Neutrophil (primary cell): Measurements from ENCODE around the gene AHSG.
A peak's percentile ranks its signal among the peaks of the same experiment; 100 is the strongest.

Experiments used
- H3K27ac ChIP-seq: fragments of 200-600 bp; sonication (generic); 2 replicates; pipeline ENCODE4 v1.5.1; 2016; ENCODE audit warnings: mild to moderate bottlenecking, moderate library complexity
- H3K27me3 ChIP-seq: fragments of 200-600 bp; sonication (generic); 2 replicates; pipeline ENCODE4 v1.6.0; 2016; ENCODE audit warnings: mild to moderate bottlenecking
- H3K36me3 ChIP-seq: fragments of 200-600 bp; sonication (generic); 2 replicates; pipeline ENCODE4 v1.5.1; 2017
- H3K4me1 ChIP-seq, 2 experiments: fragments of 200-600 bp in 1 of 2; sonication (generic) in 1 of 2; 1 replicate in 1 of 2; 2 replicates in 1 of 2; pipeline versions ENCODE4 v1.5.1 to v1.6.1; 2013 to 2016; ENCODE audit warnings: low read depth in 1 of 2, low read length in 1 of 2, mild to moderate bottlenecking in 1 of 2, moderate library complexity in 1 of 2; ENCODE audit not compliant: control insufficient read depth in 1 of 2, insufficient read depth in 1 of 2
- H3K4me3 ChIP-seq, 2 experiments: fragments of 200-600 bp in 1 of 2; sonication (generic) in 1 of 2; 1 replicate in 1 of 2; 2 replicates in 1 of 2; pipeline ENCODE4 v1.5.1; 2013 to 2016; ENCODE audit warnings: low read depth in 1 of 2, low read length in 1 of 2, mild to moderate bottlenecking in 1 of 2, moderate library complexity in 1 of 2
- H3K9me3 ChIP-seq: fragments of 200-600 bp; sonication (generic); 2 replicates; pipeline ENCODE4 v1.5.1; 2016
- TF ChIP-seq, protein P1 (sequence below): fragments of 200-600 bp; sonication (generic); IDR thresholded peaks from 2 replicates; pipeline ENCODE4 v1.5.1; 2016; ENCODE audit warnings: antibody characterized with exemption

AHSG gene

DNA sequence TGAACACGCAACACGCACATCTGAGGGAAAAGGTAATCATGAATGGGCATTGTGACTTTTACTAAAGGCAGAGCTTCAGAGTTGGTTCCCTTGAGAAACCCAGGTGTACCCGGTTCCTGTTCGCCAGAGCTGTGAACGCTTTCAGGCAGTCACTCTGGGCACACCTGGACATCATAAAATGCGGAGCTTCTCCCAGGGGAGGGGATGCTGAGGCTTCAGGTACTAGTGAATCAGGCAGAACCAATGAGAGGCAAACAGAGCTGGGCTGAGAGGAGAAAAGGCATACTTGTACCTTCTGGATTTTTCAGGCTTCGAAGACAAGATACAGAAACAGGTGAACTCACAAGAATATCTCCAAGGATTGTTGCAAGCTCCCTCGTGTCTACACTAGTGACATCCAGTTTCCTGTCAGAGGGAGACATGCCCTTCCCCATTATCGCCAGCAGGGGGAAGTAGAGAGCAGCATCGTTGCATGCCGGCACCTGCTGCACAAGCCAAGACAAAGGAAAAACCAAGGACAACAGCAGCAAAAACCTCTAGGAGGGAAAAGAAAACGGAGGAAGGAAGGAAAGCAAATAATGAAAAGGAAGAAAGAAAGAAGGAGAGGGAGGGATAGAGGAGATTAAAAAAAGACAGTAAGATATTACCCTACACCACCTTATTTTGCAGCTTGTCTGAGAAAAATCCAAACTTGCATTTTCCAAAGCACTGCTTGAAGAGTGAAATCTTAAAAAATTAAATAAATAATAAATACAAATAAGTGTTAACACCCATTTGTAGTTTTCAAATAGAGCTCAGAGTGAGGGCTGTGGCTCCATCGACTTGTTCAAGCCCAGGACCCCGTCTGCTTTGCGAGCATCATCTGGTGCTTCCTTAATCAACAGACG lies 2.0 kb downstream of the AHSG start:
- H3K27me3 ChIP-seq = peaks cover 70% of the 10 kb centered on the region
- no peak overlapping the region for H3K4me3 ChIP-seq
- no peak overlapping the region for H3K27ac ChIP-seq
- H3K9me3 ChIP-seq = no peaks in the 10 kb centered on the region
- H3K36me3 ChIP-seq = no peaks in the 10 kb centered on the region
- TF ChIP-seq, protein P1, sequence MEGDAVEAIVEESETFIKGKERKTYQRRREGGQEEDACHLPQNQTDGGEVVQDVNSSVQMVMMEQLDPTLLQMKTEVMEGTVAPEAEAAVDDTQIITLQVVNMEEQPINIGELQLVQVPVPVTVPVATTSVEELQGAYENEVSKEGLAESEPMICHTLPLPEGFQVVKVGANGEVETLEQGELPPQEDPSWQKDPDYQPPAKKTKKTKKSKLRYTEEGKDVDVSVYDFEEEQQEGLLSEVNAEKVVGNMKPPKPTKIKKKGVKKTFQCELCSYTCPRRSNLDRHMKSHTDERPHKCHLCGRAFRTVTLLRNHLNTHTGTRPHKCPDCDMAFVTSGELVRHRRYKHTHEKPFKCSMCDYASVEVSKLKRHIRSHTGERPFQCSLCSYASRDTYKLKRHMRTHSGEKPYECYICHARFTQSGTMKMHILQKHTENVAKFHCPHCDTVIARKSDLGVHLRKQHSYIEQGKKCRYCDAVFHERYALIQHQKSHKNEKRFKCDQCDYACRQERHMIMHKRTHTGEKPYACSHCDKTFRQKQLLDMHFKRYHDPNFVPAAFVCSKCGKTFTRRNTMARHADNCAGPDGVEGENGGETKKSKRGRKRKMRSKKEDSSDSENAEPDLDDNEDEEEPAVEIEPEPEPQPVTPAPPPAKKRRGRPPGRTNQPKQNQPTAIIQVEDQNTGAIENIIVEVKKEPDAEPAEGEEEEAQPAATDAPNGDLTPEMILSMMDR = peak; percentile 90
- peaks cover 0 to 13% of the 10 kb centered on the region in 2 experiments for H3K4me1 ChIP-seq

DNA sequence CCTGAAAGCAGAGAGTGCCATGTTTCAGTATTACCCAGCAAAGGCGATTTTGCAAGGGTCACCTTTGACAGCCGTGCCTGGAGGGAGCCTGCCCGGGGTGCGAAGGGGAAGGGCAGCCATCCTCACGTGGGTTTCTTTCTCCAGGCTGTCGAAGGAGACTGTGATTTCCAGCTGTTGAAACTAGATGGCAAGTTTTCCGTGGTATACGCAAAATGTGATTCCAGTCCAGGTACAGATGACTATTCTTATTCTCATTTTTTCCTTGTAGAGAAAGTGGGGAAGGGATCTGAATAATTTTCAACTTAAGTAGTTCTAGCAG lies 3.4 kb downstream of the AHSG start:
- peaks cover 0 to 13% of the 10 kb centered on the region in 2 experiments for H3K4me1 ChIP-seq
- no peaks in the 10 kb centered on the region for H3K36me3 ChIP-seq
- no peak overlapping the region for H3K27ac ChIP-seq
- TF ChIP-seq, protein P1 = no peak
- peaks cover 70% of the 10 kb centered on the region for H3K27me3 ChIP-seq
- no peaks in the 10 kb centered on the region for H3K9me3 ChIP-seq
- no peak overlapping the region for H3K4me3 ChIP-seq

DNA sequence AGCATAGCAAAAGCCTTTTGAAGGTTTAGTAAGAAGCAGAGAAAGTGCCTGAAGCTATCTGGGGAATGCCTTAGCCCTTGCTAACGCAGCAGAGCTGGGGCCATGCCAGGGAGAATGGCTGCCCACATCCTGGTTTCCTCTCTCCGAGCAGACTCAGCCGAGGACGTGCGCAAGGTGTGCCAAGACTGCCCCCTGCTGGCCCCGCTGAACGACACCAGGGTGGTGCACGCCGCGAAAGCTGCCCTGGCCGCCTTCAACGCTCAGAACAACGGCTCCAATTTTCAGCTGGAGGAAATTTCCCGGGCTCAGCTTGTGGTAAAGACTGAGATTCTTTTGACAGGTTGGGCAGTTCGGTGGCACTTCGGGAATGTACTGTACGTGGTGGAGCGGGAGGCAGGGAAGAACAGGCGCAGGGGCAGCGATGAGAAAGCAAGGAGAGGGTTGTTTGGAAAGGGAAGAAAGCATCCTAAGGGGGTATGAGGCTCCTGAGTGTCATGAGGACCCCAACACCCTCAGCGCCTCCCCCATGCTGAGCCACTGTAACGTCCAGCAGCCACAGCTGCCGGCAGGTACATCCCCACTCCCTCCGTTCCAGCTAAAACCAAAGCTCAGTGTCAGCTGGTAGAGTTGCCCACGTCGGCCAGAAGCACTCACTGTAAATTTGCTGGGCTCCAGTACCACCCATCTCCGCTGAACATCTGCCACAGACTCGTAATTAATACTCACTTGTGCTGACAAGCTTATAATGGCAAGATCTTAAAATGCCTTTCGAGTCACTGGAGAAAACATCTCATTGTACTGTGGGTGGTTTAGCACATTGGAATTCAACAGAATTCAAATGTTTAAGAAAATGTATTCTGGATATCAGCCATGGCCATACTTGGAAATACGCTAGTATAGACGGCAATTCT lies 4.4 kb downstream of the AHSG start:
- TF ChIP-seq, protein P1 = peak; percentile 80
- H3K4me1 ChIP-seq = peaks cover 0 to 13% of the 10 kb centered on the region in 2 experiments
- peak overlapping the region in 1 of 2 experiments; percentile 30 for H3K4me3 ChIP-seq
- H3K27me3 ChIP-seq = peaks cover 65% of the 10 kb centered on the region
- H3K9me3 ChIP-seq = no peaks in the 10 kb centered on the region
- H3K36me3 ChIP-seq = no peaks in the 10 kb centered on the region
- no peak overlapping the region for H3K27ac ChIP-seq

DNA sequence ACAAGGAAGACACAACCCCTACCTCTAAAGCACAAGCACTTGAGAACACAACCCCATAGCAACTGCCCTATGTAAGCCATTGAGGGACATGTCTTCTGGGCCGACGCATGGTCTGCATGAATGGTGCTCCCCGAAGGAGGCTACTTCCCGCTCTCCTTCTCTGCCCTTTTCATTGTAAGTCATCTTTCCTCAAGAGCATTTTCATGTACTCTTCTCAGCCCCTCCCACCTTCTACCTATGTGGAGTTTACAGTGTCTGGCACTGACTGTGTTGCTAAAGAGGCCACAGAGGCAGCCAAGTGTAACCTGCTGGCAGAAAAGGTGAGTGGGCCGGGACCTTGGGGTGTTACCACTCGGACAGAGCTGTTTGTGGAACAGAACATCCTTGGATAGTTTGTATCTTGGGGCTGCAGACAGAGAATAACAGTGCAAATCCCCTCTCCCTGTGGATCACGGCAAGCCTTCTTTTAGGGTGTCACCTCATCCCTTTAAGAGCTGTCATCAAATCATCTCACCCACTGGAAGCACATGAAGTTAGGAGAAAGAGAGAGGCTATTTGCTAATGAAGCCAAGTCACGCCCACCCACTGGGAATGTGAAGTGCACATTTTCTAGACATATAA lies 5.6 kb downstream of the AHSG start:
- Histone ChIP-seq H3K36me3 (no peaks in the 10 kb centered on the region), H3K4me1 (peaks cover 0 to 13% of the 10 kb centered on the region in 2 experiments), H3K27me3 (peaks cover 53% of the 10 kb centered on the region), H3K9me3 (no peaks in the 10 kb centered on the region), H3K4me3 (no peak overlapping the region), H3K27ac (no peak overlapping the region)
- TF ChIP-seq, protein P1 = no peak

DNA sequence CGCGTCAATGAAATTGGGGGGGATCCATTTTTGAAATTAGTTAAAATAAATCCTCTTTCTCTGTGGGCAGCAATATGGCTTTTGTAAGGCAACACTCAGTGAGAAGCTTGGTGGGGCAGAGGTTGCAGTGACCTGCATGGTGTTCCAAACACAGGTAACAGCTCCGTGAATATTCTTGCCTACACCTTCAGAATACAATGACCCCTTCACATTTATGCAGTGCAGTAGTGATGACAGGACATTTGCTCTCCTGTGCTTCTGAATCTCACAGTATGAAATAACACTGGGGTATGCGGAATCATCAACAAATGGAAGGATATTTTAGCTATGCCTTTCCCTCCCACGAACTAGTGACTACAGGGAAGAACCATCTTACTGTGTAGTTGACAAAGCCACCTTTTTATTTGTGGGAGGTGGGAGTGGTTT lies 6.9 kb downstream of the AHSG start:
- Histone ChIP-seq H3K4me1 (peaks cover 0 to 9% of the 10 kb centered on the region in 2 experiments), H3K36me3 (no peaks in the 10 kb centered on the region), H3K27me3 (peaks cover 39% of the 10 kb centered on the region), H3K27ac (no peak overlapping the region), H3K4me3 (no peak overlapping the region), H3K9me3 (no peaks in the 10 kb centered on the region)
- TF ChIP-seq, protein P1 = no peak
